ENCODE data around the gene STOM. TPM values are rescaled to one million over a fixed set of nuclear protein-coding genes. Genes with fewer than 3 reads are reported as not detected.

STOM gene
- total and polyA plus RNA-seq, 2 of the 8 experiments (the other 6 are each of a cell fraction or from before 2014, with no cell fraction given), result 25.2 to 60.4 TPM

- Histone ChIP-seq H4K5ac (ENCODE audit: insufficient read length, low read depth, low read length) (no peak overlapping the region), H3K23ac (ENCODE audit: insufficient read length) (no peak overlapping the region), H3K56ac (replicated peaks; ENCODE audit: insufficient read length, low read depth, low read length) (no peak overlapping the region), H3K4me1 (replicated peaks in 1 of 4; ENCODE audit: control insufficient read depth in 3 of 4, insufficient read depth in 4 of 4, low read length in 3 of 4) (peaks cover 0 to 5% (median 3%) of the 10 kb centered on the region in 4 experiments; a peak in 4 of 7 replicates), H3K79me2 (ENCODE audit: control insufficient read depth in 1 of 2, insufficient read depth in 2 of 2, low read length in 2 of 2) (no peaks in the 10 kb centered on the region), H2BK15ac (ENCODE audit: low read length) (no peak overlapping the region), H2BK20ac (ENCODE audit: low read length) (no peak overlapping the region; the same call in 1 of the 2 replicates), H3K27me3 (replicated peaks in 1 of 4; ENCODE audit: control insufficient read depth in 3 of 4, extremely low read depth in 1 of 4, insufficient read depth in 3 of 4, low read length in 3 of 4) (no peaks in the 10 kb centered on the region), H4K20me1 (replicated peaks in 1 of 2; ENCODE audit: control insufficient read depth in 1 of 2, insufficient read depth in 2 of 2, low read length in 2 of 2) (no peaks in the 10 kb centered on the region), H3K4ac (replicated peaks; ENCODE audit: insufficient read length, low read depth, low read length) (no peak overlapping the region), H2BK120ac (replicated peaks; ENCODE audit: low read depth, low read length) (no peak overlapping the region), H3K9ac (replicated peaks in 1 of 4; ENCODE audit: extremely low read depth in 1 of 4, low read depth in 3 of 4, low read length in 3 of 4) (no peak overlapping the region; a peak in 1 of 7 replicates), H3K27ac (ENCODE audit: low read depth, low read length) (no peak overlapping the region), H4K8ac (ENCODE audit: extremely low read depth, insufficient read depth, low read length) (no peak overlapping the region), H3K79me1 (ENCODE audit: low read depth, low read length) (no peaks in the 10 kb centered on the region), H2BK12ac (ENCODE audit: low read depth, low read length) (no peak overlapping the region), H3K4me2 (ENCODE audit: insufficient read depth in 1 of 2, low read depth in 2 of 2, low read length in 2 of 2) (no peak overlapping the region), H2AK5ac (ENCODE audit: low read depth, low read length) (no peak overlapping the region), H3K4me3 (ENCODE audit: extremely low read depth in 1 of 4, insufficient read depth in 2 of 4, low read depth in 3 of 4, low read length in 4 of 4) (no peak overlapping the region), H3K23me2 (ENCODE audit: low read depth, low read length) (no peaks in the 10 kb centered on the region), H2AFZ (ENCODE audit: low read length) (no peak overlapping the region), H3K36me3 (ENCODE audit: control insufficient read depth in 2 of 4, insufficient read depth in 4 of 4, low read length in 3 of 4) (no peaks in the 10 kb centered on the region), H4K91ac (replicated peaks; ENCODE audit: insufficient read length, low read length) (no peak overlapping the region), H3K18ac (ENCODE audit: extremely low read depth, low read length) (no peak overlapping the region), H3K9me3 (ENCODE audit: insufficient read depth in 2 of 2, low read depth in 1 of 2, low read length in 1 of 2) (no peaks in the 10 kb centered on the region), H3K14ac (ENCODE audit: insufficient read length) (no peak overlapping the region), H2BK5ac (ENCODE audit: low read depth, low read length) (no peak overlapping the region)
- CTCF ChIA-PET (ENCODE audit: partially characterized antibody), result interaction anchor here (1.0 to 5.8 kb wide), 6 partner anchors 11 to 104 kb away, joined by 3 to 30 read pairs (median 4); no protein-coding TSS in a partner anchor
- POLR2A ChIA-PET (ENCODE audit: partially characterized antibody), result interaction anchor here (0.9 kb wide), 1 partner anchor 15 kb away, joined by 4 read pairs; no protein-coding TSS in a partner anchor
- no peak for TF ChIP-seq GABPA (IDR thresholded peaks at IDR 0.05; ENCODE audit: borderline replicate concordance, insufficient read depth, low read length)
- no peak for TF ChIP-seq CREB1 (IDR thresholded peaks at IDR 0.05)
- TF ChIP-seq EP300 (IDR thresholded peaks at IDR 0.05; ENCODE audit: borderline replicate concordance in 1 of 2, low read depth in 2 of 2, low read length in 2 of 2), result no peak
- no peak for TF ChIP-seq MAFK (IDR thresholded peaks at IDR 0.05; ENCODE audit: low read depth, low read length)
- TF ChIP-seq TAF1 (IDR thresholded peaks at IDR 0.05; ENCODE audit: low read depth, low read length), result no peak
- no peak for TF ChIP-seq POLR2AphosphoS5 (IDR thresholded peaks at IDR 0.05; ENCODE audit: low read depth, low read length)
- TF ChIP-seq KDM4A (IDR thresholded peaks at IDR 0.05; ENCODE audit: low read depth, low read length, severe bottlenecking), result no peak
- TF ChIP-seq KDM5A (IDR thresholded peaks at IDR 0.05; ENCODE audit: low read length), result no peak
- no peak for TF ChIP-seq RNF2 (IDR thresholded peaks at IDR 0.05; ENCODE audit: borderline replicate concordance, low read depth, low read length, missing control alignments, poor library complexity, severe bottlenecking)
- DNase-seq (ENCODE audit: low read depth in 1 of 2, low spot score in 2 of 2) (no peak), FAIRE-seq (no peak)
- 92% methylated on average over 4 of the region's 4 CpGs; no CpG with 5 or more reads in 1 of the 2 experiments for WGBS, 2 experiments (ENCODE audit: extremely low coverage in 1 of 2, insufficient coverage in 1 of 2, insufficient read length in 1 of 2, insufficient replicate concordance in 2 of 2, low coverage in 1 of 2, low lambda C conversion rate in 2 of 2, missing lambda C conversion rate in 1 of 2)
Measured at GRCh38 chr9:121388140-121388905, 18.3 kb upstream of the STOM start.
